ENCODE measurements around the gene AFF2.

GRCh38 chrX:148540671-148541583, 40.5 kb downstream of the AFF2 start:
- TF ChIP-seq EZH2 (IDR thresholded peaks at IDR 0.05; ENCODE audit: borderline replicate concordance, low read depth, low read length, severe bottlenecking) (no peak), CTCF (IDR thresholded peaks at IDR 0.05; ENCODE audit: extremely low read depth in 1 of 2, insufficient read depth in 1 of 2, low read depth in 1 of 2, low read length in 2 of 2) (no peak), POLR2AphosphoS5 (IDR thresholded peaks at IDR 0.05; ENCODE audit: insufficient read depth, low read depth, low read length) (no peak), JUN (IDR thresholded peaks at IDR 0.05; ENCODE audit: borderline replicate concordance, insufficient read depth, insufficient read length, low read depth) (no peak), POLR2A (IDR thresholded peaks at IDR 0.05; ENCODE audit: low read depth, low read length) (no peak)
- TF ChIP-seq, protein P1, sequence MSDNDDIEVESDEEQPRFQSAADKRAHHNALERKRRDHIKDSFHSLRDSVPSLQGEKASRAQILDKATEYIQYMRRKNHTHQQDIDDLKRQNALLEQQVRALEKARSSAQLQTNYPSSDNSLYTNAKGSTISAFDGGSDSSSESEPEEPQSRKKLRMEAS (IDR thresholded peaks at IDR 0.05; ENCODE audit: insufficient read depth, insufficient read length), result no peak

Measured in endothelial cell of umbilical vein (primary cell).